HEK293 (cell line): ENCODE data around the gene CDKAL1.

Experiments used
- CTCF ChIA-PET: fragments of 350-600 bp; formaldehyde crosslinking; extraction: SDS; loops from one replicate; lab custom pipeline; 2021; ENCODE audit warnings: antibody characterized with exemption; lab: Yijun Ruan, JAX
- POLR2A ChIA-PET: fragments of 300-600 bp; formaldehyde crosslinking; extraction: SDS; loops from one replicate; lab custom pipeline; 2020; ENCODE audit warnings: antibody characterized with exemption, inconsistent platforms; lab: Yijun Ruan, JAX
- H3K27ac ChIP-seq: fragments of 200-500 bp; sonication (Bioruptor generic); 2 replicates; pipeline ENCODE4 v1.5.1; 2014; ENCODE audit warnings: low read depth, low read length, control low read depth, inconsistent platforms; ENCODE audit errors: extremely low read depth
- H3K36me3 ChIP-seq, 2 experiments: fragments of 200-500 bp in 1 of 2; sonication (Bioruptor generic) in 1 of 2; 1 replicate in 1 of 2; 2 replicates in 1 of 2; pipeline ENCODE4 v1.5.1; 2014 to 2017; ENCODE audit warnings: inconsistent platforms in 2 of 2, low read length in 2 of 2; ENCODE audit not compliant: control insufficient read depth in 2 of 2, insufficient read depth in 1 of 2
- H3K4me1 ChIP-seq: fragments of 200-500 bp; sonication (Bioruptor generic); 2 replicates; pipeline ENCODE4 v1.5.1; 2014; ENCODE audit warnings: mild to moderate bottlenecking, low read length, inconsistent platforms; ENCODE audit not compliant: control insufficient read depth, insufficient read depth
- H3K4me3 ChIP-seq: 2 replicates; pipeline ENCODE4 v1.5.1; 2011; ENCODE audit warnings: low read depth, mild to moderate bottlenecking, control low read depth, low read length, moderate library complexity
- H3K9me3 ChIP-seq: fragments of 200-500 bp; sonication (Bioruptor generic); 2 replicates; pipeline ENCODE4 v1.5.1; 2014; ENCODE audit warnings: low read depth, low read length, inconsistent platforms; ENCODE audit not compliant: control insufficient read depth, insufficient read depth
- IKZF3 ChIP-seq: fragments of 450-650 bp; IDR thresholded peaks from 2 replicates; pipeline ENCODE4 v1.5.0; 2018; ENCODE audit warnings: missing biosample characterization, mild to moderate bottlenecking, missing genetic modification characterization, moderate library complexity
- KLF16 ChIP-seq: fragments of 450-650 bp; formaldehyde crosslinking; IDR thresholded peaks from 2 replicates; pipeline ENCODE4 v1.5.1; 2017; ENCODE audit warnings: missing biosample characterization, missing genetic modification characterization
- OSR2 ChIP-seq: fragments of 450-650 bp; formaldehyde crosslinking; IDR thresholded peaks from 2 replicates; pipeline ENCODE4 v1.5.1; 2016; ENCODE audit warnings: missing biosample characterization, missing genetic modification characterization
- ZFP37 ChIP-seq: fragments of 450-650 bp; formaldehyde crosslinking; IDR thresholded peaks from 2 replicates; pipeline ENCODE4 v1.5.1; 2016; ENCODE audit warnings: missing biosample characterization, missing genetic modification characterization
- ZNF121 ChIP-seq: fragments of 450-650 bp; formaldehyde crosslinking; IDR thresholded peaks from 2 replicates; pipeline ENCODE4 v1.5.1; 2016; ENCODE audit warnings: missing biosample characterization, missing genetic modification characterization
- ZNF132 ChIP-seq: fragments of 450-650 bp; formaldehyde crosslinking; IDR thresholded peaks from 2 replicates; pipeline ENCODE4 v1.5.1; 2017; ENCODE audit warnings: missing biosample characterization, missing genetic modification characterization, borderline replicate concordance
- ZNF155 ChIP-seq: fragments of 450-650 bp; formaldehyde crosslinking; IDR thresholded peaks from 2 replicates; pipeline ENCODE4 v1.5.1; 2016; ENCODE audit warnings: missing biosample characterization, missing genetic modification characterization
- ZNF768 ChIP-seq: fragments of 450-650 bp; formaldehyde crosslinking; IDR thresholded peaks from 2 replicates; pipeline ENCODE4 v1.5.1; 2018; ENCODE audit warnings: missing biosample characterization, mild to moderate bottlenecking, missing genetic modification characterization
- ZNF792 ChIP-seq: fragments of 450-650 bp; formaldehyde crosslinking; IDR thresholded peaks from 2 replicates; pipeline ENCODE4 v1.5.1; 2016; ENCODE audit warnings: missing biosample characterization, missing genetic modification characterization
- TF ChIP-seq, protein P1 (sequence below): fragments of 450-650 bp; formaldehyde crosslinking; IDR thresholded peaks from 2 replicates; pipeline ENCODE4 v1.5.1; 2017; ENCODE audit warnings: missing biosample characterization, missing genetic modification characterization
- TF ChIP-seq, protein P2 (sequence below): fragments of 450-650 bp; formaldehyde crosslinking; IDR thresholded peaks from 2 replicates; pipeline ENCODE4 v1.5.1; 2016; ENCODE audit warnings: missing biosample characterization, missing genetic modification characterization
- TF ChIP-seq, protein P3 (sequence below): fragments of 450-650 bp; formaldehyde crosslinking; IDR thresholded peaks from 2 replicates; pipeline ENCODE4 v1.5.1; 2017; ENCODE audit warnings: missing biosample characterization, missing genetic modification characterization

CDKAL1 gene

DNA sequence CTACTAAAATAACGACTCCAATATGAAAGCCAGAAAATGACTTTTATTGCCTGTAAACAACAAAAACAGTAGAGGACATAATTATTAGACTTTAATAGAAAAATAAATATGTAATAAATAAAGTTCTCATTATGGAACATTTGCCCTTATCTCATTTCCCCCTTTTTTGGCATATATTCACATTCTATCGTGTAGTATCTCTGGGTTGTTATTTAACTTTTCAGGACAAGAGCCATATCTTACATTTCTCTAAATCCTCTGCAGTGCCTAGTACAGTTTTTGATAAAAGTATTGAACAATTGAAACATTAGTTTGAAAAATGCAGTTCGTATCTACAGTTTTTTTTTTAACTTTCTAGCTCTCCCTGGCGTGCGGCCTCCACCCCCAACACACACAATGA lies 617.3 kb downstream of the CDKAL1 start:
- ChIA-PET POLR2A (no interaction called here), CTCF (no interaction called here)
- Histone ChIP-seq H3K4me3 (no peak overlapping the region), H3K27ac (no peak overlapping the region), H3K9me3 (no peaks in the 10 kb centered on the region), H3K36me3 (no peaks in the 10 kb centered on the region), H3K4me1 (no peaks in the 10 kb centered on the region; the same call in 1 of the 2 replicates)
- TF ChIP-seq ZNF792 (tag by site-specific recombination) = no peak
- TF ChIP-seq, all 188 proteins: peak for 0

DNA sequence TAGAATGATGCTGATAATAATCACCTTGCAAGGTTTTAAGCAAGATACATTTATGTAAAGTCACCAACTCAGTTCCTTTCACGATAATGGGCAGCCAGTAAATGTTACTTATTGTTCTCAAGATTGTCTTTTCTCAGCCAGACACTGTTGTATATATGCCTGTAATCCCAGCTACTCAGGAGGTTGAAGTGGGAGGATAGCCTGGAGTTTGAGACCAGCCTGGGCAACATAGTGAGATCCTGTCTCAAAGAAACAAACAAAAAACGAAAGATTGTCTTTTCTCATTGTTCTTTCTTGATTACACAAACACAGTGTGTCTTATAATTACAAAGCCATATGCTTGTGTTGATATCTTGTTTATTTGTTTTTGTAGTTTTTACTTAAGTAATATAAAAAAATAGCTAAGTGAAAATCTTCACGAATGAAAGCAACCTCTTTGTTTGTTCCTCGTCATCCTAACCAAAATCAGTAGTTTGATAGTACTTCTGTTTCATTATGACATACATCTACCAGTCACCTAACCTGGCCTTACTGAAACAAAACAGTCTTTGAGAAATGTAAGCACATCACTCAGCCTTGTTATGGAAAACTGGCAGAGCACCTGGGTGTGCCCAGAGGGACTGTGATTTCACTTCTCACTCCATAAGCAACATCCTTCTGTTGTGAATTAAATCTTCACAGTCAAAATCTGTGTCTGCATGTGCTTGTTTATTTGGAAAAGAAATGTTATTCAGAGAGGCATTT lies 623.1 kb downstream of the CDKAL1 start:
- TF ChIP-seq, protein P1, sequence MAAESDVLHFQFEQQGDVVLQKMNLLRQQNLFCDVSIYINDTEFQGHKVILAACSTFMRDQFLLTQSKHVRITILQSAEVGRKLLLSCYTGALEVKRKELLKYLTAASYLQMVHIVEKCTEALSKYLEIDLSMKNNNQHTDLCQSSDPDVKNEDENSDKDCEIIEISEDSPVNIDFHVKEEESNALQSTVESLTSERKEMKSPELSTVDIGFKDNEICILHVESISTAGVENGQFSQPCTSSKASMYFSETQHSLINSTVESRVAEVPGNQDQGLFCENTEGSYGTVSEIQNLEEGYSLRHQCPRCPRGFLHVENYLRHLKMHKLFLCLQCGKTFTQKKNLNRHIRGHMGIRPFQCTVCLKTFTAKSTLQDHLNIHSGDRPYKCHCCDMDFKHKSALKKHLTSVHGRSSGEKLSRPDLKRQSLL = 0 out of 2 replicates have a peak, but pooled peaks have one; percentile 38
- TF ChIP-seq ZNF121 (tag by site-specific recombination) (peak; percentile 61; the same call in 1 of the 2 replicates), KLF16 (tag by site-specific recombination) (no peak)
- Histone ChIP-seq H3K4me1 (peaks cover 12% of the 10 kb centered on the region; the same call in 1 of the 2 replicates), H3K9me3 (no peaks in the 10 kb centered on the region), H3K36me3 (no peaks in the 10 kb centered on the region), H3K27ac (no peak overlapping the region), H3K4me3 (no peak overlapping the region)
- POLR2A ChIA-PET = interaction anchor here (0.6 kb wide), 1 partner anchor 432 kb away, joined by 3 read pairs; no protein-coding TSS in a partner anchor
- CTCF ChIA-PET = no interaction called here

DNA sequence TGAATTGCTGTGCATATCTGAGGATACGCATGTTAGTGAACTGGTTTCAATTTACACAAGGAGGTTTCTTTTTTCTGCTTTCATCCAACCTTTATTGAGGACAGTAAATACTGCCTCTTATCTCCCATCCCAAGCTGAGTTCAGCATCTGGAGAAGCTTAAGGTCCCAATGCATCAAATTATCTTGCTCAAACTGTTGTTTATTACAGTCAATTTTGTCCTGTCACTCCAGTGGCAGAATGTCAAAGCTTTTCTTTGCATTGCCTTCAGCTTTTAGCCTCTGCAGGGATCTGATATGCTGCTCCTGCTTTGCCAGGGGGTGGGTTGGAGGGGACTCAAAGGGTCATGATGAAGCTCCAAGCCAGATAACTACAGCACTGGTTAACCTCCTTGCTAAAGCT lies 623.9 kb downstream of the CDKAL1 start:
- POLR2A ChIA-PET = no interaction called here
- peak; percentile 49; the same call in 1 of the 2 replicates for TF ChIP-seq IKZF3 (tag by site-specific recombination)
- no peak for TF ChIP-seq ZNF132 (tag by site-specific recombination)
- TF ChIP-seq ZNF155 (tag by site-specific recombination) = no peak
- TF ChIP-seq ZNF768 (tag by site-specific recombination) = no peak
- TF ChIP-seq, protein P2, sequence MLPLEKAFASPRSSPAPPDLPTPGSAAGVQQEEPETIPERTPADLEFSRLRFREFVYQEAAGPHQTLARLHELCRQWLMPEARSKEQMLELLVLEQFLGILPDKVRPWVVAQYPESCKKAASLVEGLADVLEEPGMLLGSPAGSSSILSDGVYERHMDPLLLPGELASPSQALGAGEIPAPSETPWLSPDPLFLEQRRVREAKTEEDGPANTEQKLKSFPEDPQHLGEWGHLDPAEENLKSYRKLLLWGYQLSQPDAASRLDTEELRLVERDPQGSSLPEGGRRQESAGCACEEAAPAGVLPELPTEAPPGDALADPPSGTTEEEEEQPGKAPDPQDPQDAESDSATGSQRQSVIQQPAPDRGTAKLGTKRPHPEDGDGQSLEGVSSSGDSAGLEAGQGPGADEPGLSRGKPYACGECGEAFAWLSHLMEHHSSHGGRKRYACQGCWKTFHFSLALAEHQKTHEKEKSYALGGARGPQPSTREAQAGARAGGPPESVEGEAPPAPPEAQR = no peak
- peak; percentile 45; the same call in 1 of the 2 replicates for TF ChIP-seq OSR2 (tag by site-specific recombination)
- TF ChIP-seq, protein P3, sequence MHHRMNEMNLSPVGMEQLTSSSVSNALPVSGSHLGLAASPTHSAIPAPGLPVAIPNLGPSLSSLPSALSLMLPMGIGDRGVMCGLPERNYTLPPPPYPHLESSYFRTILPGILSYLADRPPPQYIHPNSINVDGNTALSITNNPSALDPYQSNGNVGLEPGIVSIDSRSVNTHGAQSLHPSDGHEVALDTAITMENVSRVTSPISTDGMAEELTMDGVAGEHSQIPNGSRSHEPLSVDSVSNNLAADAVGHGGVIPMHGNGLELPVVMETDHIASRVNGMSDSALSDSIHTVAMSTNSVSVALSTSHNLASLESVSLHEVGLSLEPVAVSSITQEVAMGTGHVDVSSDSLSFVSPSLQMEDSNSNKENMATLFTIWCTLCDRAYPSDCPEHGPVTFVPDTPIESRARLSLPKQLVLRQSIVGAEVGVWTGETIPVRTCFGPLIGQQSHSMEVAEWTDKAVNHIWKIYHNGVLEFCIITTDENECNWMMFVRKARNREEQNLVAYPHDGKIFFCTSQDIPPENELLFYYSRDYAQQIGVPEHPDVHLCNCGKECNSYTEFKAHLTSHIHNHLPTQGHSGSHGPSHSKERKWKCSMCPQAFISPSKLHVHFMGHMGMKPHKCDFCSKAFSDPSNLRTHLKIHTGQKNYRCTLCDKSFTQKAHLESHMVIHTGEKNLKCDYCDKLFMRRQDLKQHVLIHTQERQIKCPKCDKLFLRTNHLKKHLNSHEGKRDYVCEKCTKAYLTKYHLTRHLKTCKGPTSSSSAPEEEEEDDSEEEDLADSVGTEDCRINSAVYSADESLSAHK (tag by site-specific recombination) = peak; percentile 75; the same call in 1 of the 2 replicates
- no peak for TF ChIP-seq ZFP37 (tag by site-specific recombination)
- TF ChIP-seq, all 188 proteins: peak for 3
- CTCF ChIA-PET = interaction anchor here (0.5 to 0.7 kb wide), 2 partner anchors 34 to 232 kb away, joined by 3 to 6 read pairs; no protein-coding TSS in a partner anchor

More for the DNA sequence above, 623.9 kb downstream of the CDKAL1 start:
- Histone ChIP-seq H3K4me1 (peaks cover 12% of the 10 kb centered on the region; the same call in 1 of the 2 replicates), H3K9me3 (no peaks in the 10 kb centered on the region), H3K36me3 (no peaks in the 10 kb centered on the region), H3K27ac (no peak overlapping the region), H3K4me3 (no peak overlapping the region)
